NCI-H2107 (cell line): ENCODE results near the gene GCH1.

Experiments used
- DNase-seq: peaks from one replicate; lab custom pipeline; 2025; lab: John Stamatoyannopoulos, UW

The GCH1 gene

GRCh38 chr14:54866588-54866987, 36.0 kb downstream of the GCH1 start:
- no peak for DNase-seq

GRCh38 chr14:54864526-54864925, 38.1 kb downstream of the GCH1 start:
- DNase-seq = no peak

- no peak for DNase-seq
Measured at GRCh38 chr14:54857830-54858269, 44.8 kb downstream of the GCH1 start.

- DNase-seq = no peak
Measured at GRCh38 chr14:54856152-54856551, 46.5 kb downstream of the GCH1 start.

GRCh38 chr14:54854181-54854580, 48.4 kb downstream of the GCH1 start:
- no peak for DNase-seq

- DNase-seq = no peak
Measured at GRCh38 chr14:54853339-54853738, 49.3 kb downstream of the GCH1 start.

- DNase-seq = no peak
Measured at GRCh38 chr14:54852215-54852614, 50.4 kb downstream of the GCH1 start.

- peak; percentile 29 for DNase-seq
Measured at GRCh38 chr14:54848910-54849309, 53.7 kb downstream of the GCH1 start.

- DNase-seq = no peak
Measured at GRCh38 chr14:54845641-54846040, 57.0 kb downstream of the GCH1 start.

GRCh38 chr14:54844479-54844878, 58.1 kb downstream of the GCH1 start:
- no peak for DNase-seq

GRCh38 chr14:54840798-54841197, 61.8 kb downstream of the GCH1 start:
- no peak for DNase-seq

GRCh38 chr14:54840336-54840735, 62.3 kb downstream of the GCH1 start:
- no peak for DNase-seq

GRCh38 chr14:54839701-54840119, 62.9 kb downstream of the GCH1 start:
- no peak for DNase-seq

GRCh38 chr14:54838931-54839512, 63.6 kb downstream of the GCH1 start:
- no peak for DNase-seq

GRCh38 chr14:54837508-54838149, 65.0 kb downstream of the GCH1 start:
- no peak for DNase-seq

- no peak for DNase-seq
Measured at GRCh38 chr14:54836231-54836630, 66.4 kb downstream of the GCH1 start.

- DNase-seq = no peak
Measured at GRCh38 chr14:54834727-54835126, 67.9 kb downstream of the GCH1 start.

GRCh38 chr14:54834081-54834480, 68.5 kb downstream of the GCH1 start:
- DNase-seq = no peak

- no peak for DNase-seq
Measured at GRCh38 chr14:54830650-54831049, 72.0 kb downstream of the GCH1 start.

- DNase-seq = no peak
Measured at GRCh38 chr14:54829486-54830224, 73.0 kb downstream of the GCH1 start.

GRCh38 chr14:54828037-54828436, 74.6 kb downstream of the GCH1 start:
- DNase-seq = no peak

- no peak for DNase-seq
Measured at GRCh38 chr14:54823757-54824549, 78.7 kb downstream of the GCH1 start.
